Testis (tissue), 3 donors: ENCODE measurements around the gene CPTP. TPM values are rescaled to one million over a fixed set of nuclear protein-coding genes. Genes with fewer than 3 reads are reported as not detected.

ENCODE experiments used
- DNase-seq: peaks from one replicate; pipeline ENCODE4 v3.0.0-alpha.2; 2019
- H3K27ac ChIP-seq, 2 donors: fragments of 200-600 bp; sonication (generic); one replicate each; pipeline ENCODE4 v1.5.1; 2019
- H3K27me3 ChIP-seq: fragments of 200-600 bp; sonication (generic); one replicate; pipeline ENCODE4 v1.5.1; 2019
- H3K36me3 ChIP-seq: fragments of 200-600 bp; sonication (generic); one replicate; pipeline ENCODE4 v1.5.1; 2017; ENCODE audit warnings: low read depth; ENCODE audit errors: missing control alignments
- H3K4me1 ChIP-seq: fragments of 200-600 bp; sonication (generic); one replicate; pipeline ENCODE4 v1.5.1; 2019
- H3K4me3 ChIP-seq, 2 donors: fragments of 200-600 bp; sonication (generic); one replicate each; pipeline ENCODE4 v1.5.1; 2017 to 2019
- H3K9me3 ChIP-seq: fragments of 200-600 bp; sonication (generic); one replicate; pipeline ENCODE4 v1.5.1; 2017
- POLR2A ChIP-seq: fragments of 450-650 bp; IDR thresholded peaks from one replicate; pipeline ENCODE4 v1.6.1; 2017; ENCODE audit warnings: antibody characterized with exemption, mild to moderate bottlenecking, moderate library complexity
- whole genome bisulfite sequencing, 2 donors: methylation state at CpG; one replicate each; pipeline ENCODE4 v1.1.5; 2018; 5-methylcytosine and 5-hydroxymethylcytosine counted together
- intact Hi-C: fragments of 100-400 bp; cut with DNase I; formaldehyde crosslinking; loops from one replicate; pipeline ENCODE4 v1.15.1; 2023; ENCODE audit warnings: low total_unique reads
- polyA plus RNA-seq: library from polyadenylated mRNA; stranded (reverse); fragments of 350-450 nt; fragmentation: Illumina TruSeq; extraction: RNeasy Lipid Tissue Mini Kit (QIAGEN cat#74804); gene quantifications from one replicate; pipeline ENCODE4 v1.2.3, GENCODE V29; 2014; ENCODE audit warnings: low read depth, low replicate concordance; ENCODE audit not compliant: insufficient read depth
- total RNA-seq, 2 donors: library from RNA; depleted of rRNA; stranded (reverse); fragments of >200 nt; gene quantifications; one replicate each; pipeline ENCODE4 v1.2.3, GENCODE V29; 2016
- TF ChIP-seq, protein P1 (sequence below), 3 experiments: fragments of 450-650 bp in 2 of 3; fragments of 200-600 bp in 1 of 3; sonication (generic) in 1 of 3; IDR thresholded peaks; one replicate each; pipeline ENCODE4 v1.5.1; 2016 to 2019; ENCODE audit warnings: antibody characterized with exemption in 3 of 3, mild to moderate bottlenecking in 2 of 3, moderate library complexity in 1 of 3

Gene CPTP
- total and polyA plus RNA-seq, 3 donors from 2014 or later, result 64.4 to 129 (median 82.3) TPM

DNA sequence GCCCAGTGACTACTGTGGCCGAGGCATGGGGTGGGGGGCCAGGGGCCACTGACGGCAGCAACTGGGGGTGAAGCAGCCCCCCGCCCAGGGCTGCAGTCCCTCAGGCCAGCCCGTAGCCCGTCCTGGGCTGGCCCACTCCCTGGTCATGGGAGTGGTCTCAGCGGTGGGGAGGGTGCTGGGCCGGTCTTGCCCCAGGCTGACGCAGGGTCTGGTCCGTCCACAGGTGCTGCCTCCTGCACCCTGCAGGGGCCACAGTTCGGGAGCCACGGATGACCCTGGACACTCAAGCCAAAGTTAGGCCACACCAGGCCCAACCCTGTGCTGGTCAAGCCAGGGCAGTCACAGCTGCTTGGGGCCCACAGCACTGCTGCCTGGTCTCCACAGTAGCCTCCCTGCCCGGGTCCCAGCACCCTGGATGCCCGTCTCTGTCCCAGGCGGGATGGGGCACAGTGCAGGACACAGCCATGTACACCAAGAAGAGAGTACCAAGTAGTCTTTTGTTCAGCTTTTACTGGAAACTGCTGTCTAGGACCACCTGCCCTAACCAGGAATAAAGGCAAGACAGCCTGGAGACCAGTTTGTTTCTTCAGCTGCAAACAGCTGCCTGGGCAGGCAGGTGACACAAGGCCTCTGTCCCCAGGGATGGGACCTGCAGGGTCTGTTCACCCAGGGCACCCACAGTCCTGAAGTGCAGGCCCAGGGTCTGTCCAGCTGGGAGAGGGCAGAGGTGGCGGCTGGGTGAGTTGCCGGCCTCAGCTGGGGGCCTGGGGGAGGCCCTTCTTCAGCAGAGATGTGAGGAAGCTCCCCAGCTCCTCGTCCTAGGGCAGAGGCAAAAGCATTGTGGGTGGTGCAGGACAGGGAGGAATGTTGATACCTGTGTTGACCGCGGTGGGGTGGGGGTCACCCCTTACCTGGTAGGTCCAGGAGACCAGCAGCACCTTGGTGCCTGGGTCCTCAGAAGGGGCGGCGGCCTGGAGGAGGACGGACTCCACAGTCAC, 13.2 kb upstream of the CPTP start:
- Histone ChIP-seq H3K4me3 (no peak overlapping the region), H3K9me3 (no peaks in the 10 kb centered on the region), H3K36me3 (no peaks in the 10 kb centered on the region), H3K27me3 (no peaks in the 10 kb centered on the region), H3K27ac (no peak overlapping the region), H3K4me1 (peaks cover 15% of the 10 kb centered on the region)
- intact Hi-C loops, result no loop called here
- no peak for TF ChIP-seq POLR2A
- TF ChIP-seq, protein P1, sequence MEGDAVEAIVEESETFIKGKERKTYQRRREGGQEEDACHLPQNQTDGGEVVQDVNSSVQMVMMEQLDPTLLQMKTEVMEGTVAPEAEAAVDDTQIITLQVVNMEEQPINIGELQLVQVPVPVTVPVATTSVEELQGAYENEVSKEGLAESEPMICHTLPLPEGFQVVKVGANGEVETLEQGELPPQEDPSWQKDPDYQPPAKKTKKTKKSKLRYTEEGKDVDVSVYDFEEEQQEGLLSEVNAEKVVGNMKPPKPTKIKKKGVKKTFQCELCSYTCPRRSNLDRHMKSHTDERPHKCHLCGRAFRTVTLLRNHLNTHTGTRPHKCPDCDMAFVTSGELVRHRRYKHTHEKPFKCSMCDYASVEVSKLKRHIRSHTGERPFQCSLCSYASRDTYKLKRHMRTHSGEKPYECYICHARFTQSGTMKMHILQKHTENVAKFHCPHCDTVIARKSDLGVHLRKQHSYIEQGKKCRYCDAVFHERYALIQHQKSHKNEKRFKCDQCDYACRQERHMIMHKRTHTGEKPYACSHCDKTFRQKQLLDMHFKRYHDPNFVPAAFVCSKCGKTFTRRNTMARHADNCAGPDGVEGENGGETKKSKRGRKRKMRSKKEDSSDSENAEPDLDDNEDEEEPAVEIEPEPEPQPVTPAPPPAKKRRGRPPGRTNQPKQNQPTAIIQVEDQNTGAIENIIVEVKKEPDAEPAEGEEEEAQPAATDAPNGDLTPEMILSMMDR (IDR thresholded peaks at IDR 0.05), result no peak
- WGBS, 2 donors, result 84 to 85% methylated on average over 7 to 20 of the region's 22 CpGs
- DNase-seq, result no peak

DNA sequence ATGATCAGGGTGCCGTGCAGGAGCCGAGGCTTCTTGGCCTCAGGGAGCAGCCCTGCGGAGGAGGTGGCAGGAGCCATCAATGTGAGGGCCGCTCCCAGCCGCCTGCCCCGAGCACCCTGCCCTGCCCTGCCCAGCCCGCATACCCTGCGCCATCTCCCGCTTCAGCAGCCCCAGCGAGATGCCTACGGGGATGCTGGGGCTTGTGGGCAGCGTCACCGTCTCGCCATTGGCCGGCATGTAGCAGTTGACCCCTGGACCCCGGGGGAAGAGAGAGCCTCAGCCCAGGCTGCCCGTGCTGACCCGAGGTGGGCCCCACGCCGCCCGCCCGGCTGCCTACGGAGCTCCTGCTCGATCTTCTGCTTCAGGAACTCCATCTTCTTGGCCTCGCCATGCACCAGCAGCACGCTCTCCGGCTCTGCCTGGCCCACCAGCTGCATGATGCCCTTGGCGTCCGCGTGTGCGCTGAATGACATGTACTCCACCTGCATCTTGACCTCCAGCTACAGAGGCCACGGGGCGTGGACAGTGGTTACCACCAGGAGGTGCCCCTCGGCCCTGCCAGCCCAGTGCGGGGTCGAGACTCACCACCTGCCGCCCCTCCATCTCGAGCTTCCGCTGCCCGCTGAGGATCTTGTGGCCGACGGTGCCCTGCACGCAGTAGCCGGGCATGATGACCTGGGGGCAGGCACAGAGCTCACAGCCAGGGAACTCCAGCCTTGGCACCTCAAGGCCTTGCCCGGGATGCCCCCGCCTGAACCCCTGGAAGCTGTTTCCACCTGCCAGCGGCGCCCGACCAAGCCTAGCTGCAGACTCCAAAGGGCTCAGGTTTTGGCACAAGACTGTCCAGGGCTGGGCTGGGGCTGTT, 11.9 kb upstream of the CPTP start:
- no peaks in the 10 kb centered on the region for H3K27me3 ChIP-seq
- TF ChIP-seq, protein P1 (IDR thresholded peaks at IDR 0.05), result no peak
- TF ChIP-seq POLR2A, result no peak
- no peaks in the 10 kb centered on the region for H3K36me3 ChIP-seq
- no peak overlapping the region for H3K4me3 ChIP-seq
- 89 to 91% methylated on average over 23 to 49 of the region's 49 CpGs for WGBS, 2 donors
- H3K27ac ChIP-seq, result no peak overlapping the region
- intact Hi-C loops, result no loop called here
- peaks cover 7% of the 10 kb centered on the region for H3K4me1 ChIP-seq
- no peak for DNase-seq
- H3K9me3 ChIP-seq, result no peaks in the 10 kb centered on the region

DNA sequence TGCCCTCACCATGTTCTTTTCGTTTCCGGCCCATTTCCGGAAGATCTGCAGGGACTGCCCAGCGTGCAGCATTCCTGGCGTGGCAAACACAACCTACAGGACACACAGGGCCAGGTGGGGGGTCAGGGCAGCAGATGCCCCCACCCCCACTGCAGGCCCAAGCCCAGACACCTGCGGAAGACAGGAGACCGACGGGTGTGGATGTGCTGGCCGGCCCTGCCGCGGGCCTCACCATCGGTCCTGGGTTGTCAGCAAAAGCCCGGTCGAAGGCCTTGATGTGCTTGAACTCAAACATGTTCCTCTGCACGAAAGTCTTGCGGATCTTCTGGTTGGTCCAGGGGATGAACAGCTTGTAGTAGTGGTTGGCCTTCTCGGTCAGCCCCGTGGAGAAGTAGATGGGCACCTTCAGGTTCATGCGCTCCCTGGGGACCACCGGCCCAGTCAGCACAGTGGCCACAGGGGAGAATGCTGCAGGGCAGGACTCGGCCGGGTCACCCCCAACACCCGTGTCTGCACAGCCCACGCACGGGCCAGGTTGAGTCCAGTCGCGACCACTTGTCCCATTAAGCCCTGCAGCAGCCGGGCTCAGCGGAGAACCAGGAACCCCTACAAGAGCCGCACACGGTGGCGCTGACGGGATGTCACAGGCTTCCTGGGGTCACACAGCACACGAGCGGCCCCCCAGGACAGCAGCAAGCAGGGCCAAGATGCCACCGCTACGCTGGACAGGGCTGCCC, 10.9 kb upstream of the CPTP start:
- Histone ChIP-seq H3K4me1 (peaks cover 16% of the 10 kb centered on the region), H3K27me3 (no peaks in the 10 kb centered on the region), H3K27ac (no peak overlapping the region), H3K36me3 (no peaks in the 10 kb centered on the region), H3K4me3 (no peak overlapping the region), H3K9me3 (no peaks in the 10 kb centered on the region)
- no peak for DNase-seq
- 86 to 87% methylated on average over 15 to 37 of the region's 37 CpGs for WGBS, 2 donors
- TF ChIP-seq, protein P1 (IDR thresholded peaks at IDR 0.05), result no peak
- TF ChIP-seq POLR2A, result no peak
- intact Hi-C loops, result no loop called here

DNA sequence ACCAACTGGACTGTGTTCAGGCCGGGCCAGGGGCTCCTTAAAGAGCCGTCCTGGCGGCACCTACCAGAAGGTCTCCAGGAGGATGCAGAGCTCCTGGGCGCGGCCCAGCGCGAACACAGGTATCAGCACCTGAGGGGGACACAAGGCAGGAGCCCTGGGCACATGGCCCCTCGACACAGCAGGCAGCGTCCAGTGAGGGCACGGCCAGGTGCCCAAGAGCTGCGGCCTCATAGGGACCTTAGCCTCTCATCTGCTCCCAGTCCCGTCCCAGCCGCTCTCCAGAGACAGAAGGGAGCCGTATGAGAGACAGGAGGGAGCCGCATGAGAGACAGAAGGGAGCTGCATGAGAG, 10.4 kb upstream of the CPTP start:
- intact Hi-C loops, result no loop called here
- TF ChIP-seq, protein P1 (IDR thresholded peaks at IDR 0.05), result no peak
- TF ChIP-seq POLR2A, result no peak
- Histone ChIP-seq H3K36me3 (no peaks in the 10 kb centered on the region), H3K27me3 (no peaks in the 10 kb centered on the region), H3K9me3 (no peaks in the 10 kb centered on the region), H3K4me1 (peaks cover 15% of the 10 kb centered on the region), H3K4me3 (no peak overlapping the region), H3K27ac (no peak overlapping the region)
- 85 to 93% methylated on average over 7 to 15 of the region's 15 CpGs for WGBS, 2 donors
- no peak for DNase-seq
